ENCODE measurements around the gene ZBTB3.
"Not testable (repeated sequence)": the region's sequence is repeated elsewhere in the genome, so short reads cannot be mapped to it uniquely, and the experiment has no call there.

The ZBTB3 gene

DNA sequence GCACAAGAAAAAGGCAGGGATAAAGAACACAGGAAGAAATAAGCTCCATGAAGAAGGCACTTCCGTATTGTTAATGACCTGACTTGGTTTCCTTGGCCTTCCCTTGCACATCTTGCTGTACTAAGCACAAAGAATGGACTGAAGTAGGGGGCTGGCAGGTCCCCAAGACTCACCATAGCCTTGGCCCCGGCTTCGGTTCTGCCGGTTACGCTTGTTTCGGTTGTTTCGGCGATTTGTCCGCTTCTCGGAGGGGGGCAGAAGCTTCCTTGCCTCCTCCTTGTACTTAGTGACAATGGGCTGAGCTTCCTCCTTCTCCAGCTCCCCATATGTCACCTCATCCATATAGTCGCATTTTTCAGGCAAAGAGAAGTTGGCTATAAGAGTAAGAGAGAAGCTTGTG is 37.1 kb downstream of the ZBTB3 start:
- DNase-seq, result peak in 2 of 56 donors; percentile 15 to 23

DNA sequence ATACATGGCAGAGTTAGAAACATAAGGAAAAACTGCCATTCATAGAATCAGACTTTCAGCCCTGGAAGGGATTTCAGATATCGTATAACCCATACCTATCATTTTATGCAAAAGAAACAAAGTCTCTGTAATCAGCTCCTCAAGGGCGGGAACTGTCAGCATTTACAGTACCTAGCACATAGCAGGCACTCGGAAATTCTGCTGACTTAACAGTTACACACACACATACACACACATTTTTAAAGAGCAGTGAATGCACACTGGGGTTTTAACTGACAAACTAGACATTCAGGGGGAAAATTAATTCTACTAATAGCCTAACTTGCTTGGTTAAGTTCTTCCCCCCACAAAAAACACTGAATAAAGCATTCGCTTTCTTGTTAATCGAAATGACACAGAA is 37.8 kb downstream of the ZBTB3 start:
- DNase-seq, result no peak

DNA sequence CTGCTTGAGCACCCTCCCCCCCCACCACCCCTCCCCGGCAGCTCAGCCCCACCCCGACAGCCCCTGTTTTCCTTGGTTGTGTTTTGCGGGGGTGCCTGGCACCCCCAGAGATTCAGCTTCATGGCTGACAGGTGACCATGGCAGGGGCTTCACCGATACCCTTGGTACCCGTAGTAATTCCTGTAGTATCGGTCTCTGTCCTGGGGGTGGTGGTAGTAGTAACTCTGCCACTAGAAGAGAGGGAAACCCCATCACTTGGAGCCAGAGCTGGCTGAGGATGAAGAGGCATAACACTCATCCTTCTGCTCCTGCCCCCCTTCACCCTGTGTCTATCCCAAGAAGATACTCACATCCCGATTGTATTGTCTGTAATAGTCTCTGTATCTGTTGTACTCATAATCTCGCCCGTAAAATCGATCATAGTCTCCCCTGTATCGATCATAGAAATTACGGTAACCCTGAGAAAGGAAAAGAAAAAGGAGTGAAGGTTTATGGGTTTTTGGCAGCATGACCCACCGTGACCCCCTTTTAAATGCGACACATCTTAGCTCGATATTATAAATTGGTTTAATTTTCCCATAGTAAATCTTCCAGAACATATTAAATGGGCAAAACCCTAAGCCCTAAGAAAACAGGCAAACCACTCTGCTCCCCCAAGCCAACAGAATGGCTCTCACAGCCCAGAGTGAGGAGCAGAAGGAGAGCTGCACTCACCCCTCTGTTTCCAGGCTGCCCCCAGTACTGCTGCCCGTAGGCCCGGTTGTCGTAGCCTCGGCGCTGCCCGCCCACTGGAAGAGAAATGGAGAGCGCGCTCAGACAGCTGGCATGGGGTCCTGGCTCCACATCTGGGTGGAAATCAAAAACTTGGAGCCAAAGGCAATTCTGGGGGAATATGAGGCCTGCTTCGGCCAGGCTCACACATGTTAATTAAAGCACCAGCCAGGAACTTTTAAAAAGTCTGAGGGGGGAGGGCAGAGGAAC is 38.5 kb downstream of the ZBTB3 start:
- DNase-seq, result no peak

DNA sequence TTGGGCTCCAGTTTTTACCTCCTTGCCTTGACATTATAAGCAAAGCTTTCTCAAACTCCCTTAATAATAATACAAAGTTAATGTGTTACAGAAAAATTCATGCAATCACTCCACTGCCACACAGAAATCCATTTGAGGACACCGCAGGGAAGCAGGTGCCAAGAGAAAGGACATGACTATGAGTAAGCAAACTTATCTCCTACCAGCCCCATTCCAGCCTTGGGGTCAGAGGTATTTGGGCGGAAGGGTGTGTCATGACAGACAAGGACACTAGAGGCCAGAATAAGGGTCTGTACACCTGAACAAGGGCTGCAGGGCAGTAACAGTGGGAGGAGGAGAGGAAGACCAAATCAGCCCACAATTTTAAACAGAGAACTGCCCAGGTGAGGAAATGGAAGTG is 40.6 kb downstream of the ZBTB3 start:
- DNase-seq, result no peak

DNA sequence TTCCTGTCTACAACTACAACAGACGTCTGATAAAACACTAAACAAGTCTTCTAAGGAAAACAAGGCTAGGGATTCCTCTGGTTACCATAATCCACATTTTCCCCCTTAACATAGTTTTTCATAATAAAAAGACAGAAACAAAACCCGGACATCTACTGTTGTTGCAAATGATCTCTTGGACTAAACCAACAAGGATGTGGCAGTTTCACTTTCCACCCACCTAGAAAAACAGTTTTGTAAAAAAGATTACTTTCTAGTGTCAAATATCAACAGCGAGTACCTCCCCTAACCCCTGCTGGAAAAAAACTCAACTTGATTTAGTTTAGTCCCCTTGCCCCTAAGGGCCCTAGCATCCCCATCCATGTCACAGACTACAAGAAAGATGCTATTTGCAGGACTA is 41.1 kb downstream of the ZBTB3 start:
- DNase-seq, result no peak

DNA sequence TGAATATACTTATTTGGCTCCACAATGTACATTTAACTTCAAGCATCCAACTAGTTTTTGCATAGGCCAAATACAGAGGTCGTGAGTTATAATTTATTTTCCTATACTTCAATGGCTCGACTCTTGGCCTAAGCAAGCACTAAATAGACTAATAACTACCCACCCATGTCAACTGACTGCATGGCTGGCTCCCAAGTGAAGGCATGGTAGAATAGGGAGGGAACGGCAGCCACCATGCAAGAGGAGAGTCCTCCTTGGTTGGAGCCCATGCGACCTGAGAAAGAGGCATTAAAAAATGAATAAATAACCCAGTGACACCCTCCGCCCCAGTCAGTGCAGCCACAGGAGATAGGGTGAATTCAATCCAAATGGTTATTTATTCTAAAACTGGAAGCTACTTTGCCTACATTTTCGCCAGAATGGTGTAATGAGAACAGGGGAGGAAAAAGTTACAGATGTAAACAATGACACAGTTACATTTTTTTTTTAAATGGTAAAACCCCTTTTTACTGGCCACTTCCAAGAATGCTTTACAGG is 41.6 kb downstream of the ZBTB3 start:
- no peak for DNase-seq

DNA sequence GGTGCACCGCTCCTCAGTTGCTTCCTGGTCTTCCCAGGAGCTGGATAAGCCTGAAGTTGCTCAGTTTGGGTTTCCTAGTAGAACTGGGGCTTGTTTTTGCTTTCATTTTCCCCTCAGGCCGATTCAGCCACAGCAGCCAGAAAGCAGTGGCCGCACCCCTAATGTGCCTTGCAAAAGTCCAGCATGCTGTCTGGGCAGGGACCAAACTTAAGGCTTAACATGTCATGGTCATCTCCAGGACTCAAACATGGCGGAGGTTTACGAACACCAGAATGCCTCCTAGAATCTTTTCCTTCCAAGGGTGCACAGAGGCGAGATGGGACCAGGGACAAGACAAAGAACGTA is 44.0 kb downstream of the ZBTB3 start:
- DNase-seq, result peak in 3 of 56 donors; percentile 45 to 67 (median 46)

DNA sequence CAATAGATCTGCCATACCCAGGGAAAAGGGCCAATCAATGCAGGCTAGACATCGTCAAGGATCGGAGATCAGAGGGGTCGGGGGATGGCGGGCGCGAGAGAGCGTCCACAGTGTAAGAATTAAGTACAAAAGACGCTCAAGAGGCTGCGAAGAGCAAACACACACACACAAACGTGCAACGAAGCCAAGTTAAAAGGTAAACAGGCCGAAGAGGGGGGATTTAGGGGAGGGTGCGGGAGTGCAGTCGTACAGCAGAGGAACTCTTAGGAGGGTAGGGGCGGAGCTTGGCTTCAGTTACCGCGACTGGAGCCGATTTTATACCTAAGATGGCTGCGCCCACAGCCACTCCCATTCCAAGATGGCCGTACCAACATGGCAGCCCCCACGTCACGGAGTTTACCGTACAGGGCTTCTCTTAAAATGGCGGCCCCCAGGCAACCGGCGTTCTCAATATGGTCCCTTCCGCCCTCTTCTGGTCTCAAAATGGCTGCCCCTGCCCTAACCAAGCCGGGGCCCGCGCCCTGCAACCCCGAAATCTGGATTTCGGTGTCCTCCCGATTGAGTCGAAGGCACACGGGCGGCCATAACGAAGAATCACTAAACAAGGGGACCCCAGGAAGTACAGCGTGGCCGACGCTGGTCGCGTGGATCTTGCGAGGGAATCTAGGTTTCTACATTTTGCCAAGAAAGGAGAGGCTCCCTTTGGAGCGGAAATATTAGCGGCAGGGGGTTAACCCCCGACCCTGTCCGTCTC is 44.5 kb downstream of the ZBTB3 start:
- DNase-seq, result peak in 55 of 56 donors; percentile 67 to 99 (median 94)

DNA sequence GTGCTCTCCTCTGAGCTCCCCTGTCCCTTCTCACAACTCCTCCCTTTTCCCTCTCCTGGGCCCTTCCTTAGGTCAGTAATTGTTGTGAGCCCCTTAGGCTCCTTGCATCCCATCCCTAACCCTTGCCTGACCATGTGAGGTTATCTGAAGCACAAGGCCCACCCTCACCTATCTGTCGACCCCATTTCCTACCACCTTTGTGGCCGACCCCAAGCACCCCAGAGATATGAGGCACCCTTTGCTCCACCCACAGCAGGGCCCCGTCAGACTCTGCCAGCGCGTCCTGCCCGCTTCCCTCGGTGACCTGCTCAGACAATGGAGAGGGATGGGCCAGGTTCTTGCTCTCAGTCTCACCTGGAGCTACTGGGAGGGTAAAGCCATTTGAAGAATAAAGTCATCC is 45.2 kb downstream of the ZBTB3 start:
- peak in 2 of 56 donors; percentile 30 to 53 for DNase-seq

DNA sequence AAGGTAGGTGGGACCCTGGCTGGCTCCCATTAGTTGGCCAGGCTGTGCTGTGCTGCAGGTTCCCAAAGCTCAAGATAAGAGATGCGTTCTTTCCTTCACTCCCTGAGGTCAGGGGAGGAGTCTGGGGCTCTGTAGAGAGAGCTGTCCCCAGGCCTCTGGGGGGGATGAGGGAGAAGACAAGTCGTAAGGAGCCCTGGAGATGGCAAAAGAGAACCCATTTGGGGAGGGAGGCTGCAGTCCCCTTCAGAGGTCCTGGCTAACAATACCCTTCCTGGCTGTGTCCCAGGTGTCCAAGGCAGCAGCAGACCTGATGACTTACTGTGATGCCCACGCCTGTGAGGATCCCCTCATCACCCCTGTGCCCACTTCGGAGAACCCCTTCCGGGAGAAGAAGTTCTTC is 45.6 kb downstream of the ZBTB3 start:
- DNase-seq, result peak in 2 of 56 donors; percentile 8 to 21

DNA sequence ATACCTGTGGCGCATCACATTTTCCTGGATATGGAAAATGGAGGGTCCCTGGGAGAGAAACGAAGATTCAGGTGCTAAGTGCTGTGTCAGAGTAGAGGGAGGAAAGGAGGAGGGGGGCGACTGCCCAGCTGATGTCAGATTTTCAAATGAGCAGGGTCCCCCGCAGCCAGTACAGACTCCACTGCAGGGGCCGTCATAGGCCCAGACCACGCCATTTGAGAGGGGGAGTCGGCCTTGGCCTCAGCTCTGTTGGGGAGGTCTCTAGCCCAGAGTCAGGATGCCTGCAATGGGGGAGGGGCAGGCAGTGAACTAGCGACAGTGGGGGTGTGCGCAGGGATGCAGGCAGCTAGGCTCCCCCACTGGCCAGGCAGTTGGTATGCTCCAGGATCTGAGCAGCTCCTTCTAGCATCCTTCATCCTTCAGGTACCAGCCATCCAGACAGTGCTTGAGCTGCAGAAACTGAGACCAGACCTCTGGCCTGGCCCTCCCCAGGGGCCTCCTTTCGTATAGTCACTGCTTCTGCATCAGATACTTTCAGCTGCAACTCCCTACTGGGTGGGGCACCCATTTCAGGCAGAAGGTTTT is 46.6 kb downstream of the ZBTB3 start, which contains the start of the genes BSCL2 and GNG3:
TSS of gene BSCL2 (minus strand) at position 148 of the 585 bp plus-strand sequence. CDS start 229 bp downstream, outside the sequence.
TSS of gene GNG3 (plus strand) at position 400 of the 585 bp plus-strand sequence. CDS start 620 bp downstream, outside the sequence.
- peak in 53 of 56 donors; percentile 16 to 93 (median 75) for DNase-seq

DNA sequence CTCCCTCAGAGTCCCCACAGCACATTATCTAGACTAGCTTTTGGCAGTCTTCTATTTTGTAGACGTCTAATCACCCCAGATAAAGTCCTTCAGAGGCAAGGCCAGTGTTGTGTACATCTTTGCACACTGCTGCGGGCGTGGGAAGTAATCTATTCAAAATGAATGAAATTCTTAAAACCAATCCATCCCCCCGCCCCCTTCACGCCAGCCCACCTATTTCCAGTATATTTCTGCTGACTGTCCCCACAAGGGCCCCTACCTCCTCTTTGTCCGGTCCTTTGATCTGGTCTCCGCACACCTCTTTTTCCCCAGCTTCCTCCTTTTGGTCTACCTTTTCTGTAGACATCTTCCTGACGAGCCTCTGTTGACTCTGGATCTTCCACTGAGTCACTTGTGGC is 47.1 kb downstream of the ZBTB3 start:
- DNase-seq, result peak in 2 of 56 donors; percentile 27 to 48

DNA sequence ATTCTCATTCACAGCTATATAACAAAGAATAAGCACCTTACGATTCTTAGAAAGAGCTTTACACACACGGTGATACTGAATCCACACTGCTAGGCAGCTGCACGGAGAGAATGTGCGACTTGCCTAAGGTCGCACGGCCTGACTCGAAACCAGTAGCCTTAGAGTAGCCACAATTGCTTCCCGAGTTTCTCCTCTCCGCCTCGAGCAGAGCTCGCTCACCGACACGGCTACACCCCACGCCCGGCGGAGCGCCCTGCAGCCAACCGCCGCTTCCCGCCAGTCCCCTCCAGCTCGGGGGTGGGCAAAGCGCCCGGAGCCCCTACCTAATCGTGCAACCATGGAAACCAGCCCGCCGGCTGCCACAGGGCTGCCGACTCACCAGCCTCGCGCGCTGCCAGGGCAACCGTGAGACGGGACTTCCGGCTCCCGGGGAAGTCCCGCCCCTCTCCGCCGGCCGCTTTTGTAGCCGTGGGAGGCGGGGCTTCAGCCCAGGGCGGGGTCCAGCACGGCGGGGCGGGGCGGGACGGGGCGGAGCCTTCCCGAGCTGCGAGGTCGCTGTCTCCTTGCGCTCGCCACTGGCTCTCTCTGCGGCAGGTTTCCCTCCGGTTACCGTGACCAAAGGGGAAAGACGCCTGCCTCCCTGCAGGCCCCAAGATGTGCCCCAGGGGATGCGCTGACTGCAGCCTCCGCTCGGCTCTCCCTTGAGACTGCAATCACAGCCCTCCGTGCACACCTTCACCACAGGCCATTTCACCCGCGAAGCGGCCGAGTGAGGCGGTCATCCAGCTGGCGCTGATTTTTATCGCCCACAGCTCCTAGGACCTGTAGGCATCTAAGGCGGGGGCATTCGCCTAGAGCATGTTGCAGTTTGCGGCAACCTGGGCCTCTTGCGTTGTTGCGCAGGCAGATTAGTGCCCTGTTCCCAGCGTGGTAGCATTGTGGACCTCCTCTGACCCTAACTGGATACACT is 47.8 kb downstream of the ZBTB3 start:
- peak; percentile 49 to 97 (median 92) for DNase-seq

DNA sequence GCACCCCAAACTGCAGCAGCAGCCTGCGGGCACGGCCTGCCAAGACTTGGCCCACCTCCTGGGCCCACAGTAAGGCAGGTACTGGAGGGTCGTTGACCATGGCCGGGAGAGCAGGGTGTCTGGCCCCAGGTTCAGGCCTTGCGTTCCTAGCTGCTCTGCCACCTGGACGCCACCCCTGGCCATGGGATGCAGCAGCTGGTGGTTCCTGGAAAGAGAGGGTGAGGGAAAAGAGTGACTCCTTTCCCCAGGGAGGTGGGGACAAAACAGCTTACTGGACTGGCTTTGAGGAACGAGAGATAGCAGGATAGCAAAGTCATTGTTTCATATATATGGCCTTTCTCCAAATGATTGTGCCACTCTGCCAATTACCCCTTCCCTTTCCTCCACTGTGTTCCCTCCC is 48.5 kb downstream of the ZBTB3 start:
- DNase-seq, result no peak

DNA sequence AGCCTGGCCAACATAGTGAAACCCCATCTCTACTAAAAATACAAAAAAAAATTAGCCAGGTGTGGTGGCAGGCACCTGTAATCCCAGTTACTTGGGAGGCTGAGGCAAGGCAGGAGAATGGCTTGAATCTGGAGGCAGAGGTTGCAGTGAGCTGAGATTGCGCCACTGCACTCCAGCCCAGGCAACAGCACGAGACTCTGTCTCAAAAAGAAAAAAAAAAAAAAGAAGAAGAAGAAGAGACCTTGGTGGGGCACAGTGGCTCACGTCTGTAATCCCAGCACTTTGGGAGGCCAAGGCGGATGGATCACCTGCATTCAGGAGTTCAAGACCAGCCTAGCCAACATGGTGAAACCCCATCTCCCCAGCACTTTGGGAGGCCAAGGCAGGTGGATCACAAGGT is 50.0 kb downstream of the ZBTB3 start:
- DNase-seq, result not testable (repeated sequence)

DNA sequence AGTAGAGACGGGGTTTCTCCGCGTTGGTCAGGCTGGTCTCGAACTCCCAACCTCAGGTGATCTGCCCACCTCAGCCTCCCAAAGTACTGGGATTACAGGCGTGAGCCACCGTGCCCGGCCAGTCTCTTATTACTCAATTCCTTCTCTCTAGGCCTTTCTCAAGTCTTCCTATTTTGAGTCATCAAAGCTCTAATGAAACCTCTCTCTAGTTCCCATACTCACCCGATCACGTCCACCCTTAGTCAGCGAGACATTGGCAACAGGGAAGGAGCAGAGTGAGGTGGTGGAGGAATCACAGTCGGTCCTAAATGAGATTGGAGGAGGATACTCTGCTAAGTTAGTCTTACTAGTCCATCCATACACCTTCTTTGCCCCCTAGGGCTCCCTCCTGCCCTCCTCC is 51.7 kb downstream of the ZBTB3 start:
- no peak for DNase-seq
